ENCODE results near the gene ACR. TPM values are rescaled to one million over a fixed set of nuclear protein-coding genes. Genes with fewer than 3 reads are reported as not detected.
"Not testable (repeated sequence)": the region's sequence is repeated elsewhere in the genome, so short reads cannot be mapped to it uniquely, and the experiment has no call there.

ACR gene
- total RNA-seq, 2 experiments from 2014 or later: not detected

- POLR2A ChIA-PET; ATAC-seq; H3K27ac Mint-ChIP-seq; H3K36me3 Mint-ChIP-seq (ENCODE audit: low read depth); CTCF ChIA-PET; H3K4me3 Mint-ChIP-seq; DNase-seq; H3K9me3 Mint-ChIP-seq (ENCODE audit: insufficient read depth); H3K27me3 Mint-ChIP-seq (ENCODE audit: low read depth): not testable (repeated sequence)
- peaks cover 13% of the 10 kb centered on the region for H3K4me1 Mint-ChIP-seq (ENCODE audit: low read depth)
Observed at GRCh38 chr22:50755251-50755650, 17.2 kb downstream of the ACR start.

DNA sequence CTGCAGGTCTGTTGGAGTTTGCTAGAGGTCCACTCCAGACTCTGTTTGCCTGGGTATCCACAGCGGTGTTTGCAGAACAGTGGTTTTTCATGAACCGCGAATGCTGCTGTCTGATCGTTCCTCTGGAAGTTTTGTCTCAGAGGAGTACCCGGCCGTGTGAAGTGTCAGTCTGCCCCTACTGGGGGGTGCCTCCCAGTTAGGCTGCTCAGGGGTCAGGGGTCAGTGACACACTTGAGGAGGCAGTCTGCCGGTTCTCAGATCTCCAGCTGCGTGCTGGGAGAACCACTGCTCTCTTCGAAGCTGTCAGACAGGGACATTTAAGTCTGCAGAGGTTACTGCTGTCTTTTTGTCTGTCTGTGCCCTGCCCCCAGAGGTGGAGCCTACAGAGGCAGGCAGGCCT is 18.4 kb downstream of the ACR start:
- ATAC-seq; H3K27ac Mint-ChIP-seq; H3K36me3 Mint-ChIP-seq (ENCODE audit: low read depth); POLR2A ChIA-PET; H3K9me3 Mint-ChIP-seq (ENCODE audit: insufficient read depth); CTCF ChIA-PET; DNase-seq; H3K27me3 Mint-ChIP-seq (ENCODE audit: low read depth): not testable (repeated sequence)
- peak overlapping the region; percentile 91 for H3K4me3 Mint-ChIP-seq
- H3K4me1 Mint-ChIP-seq (ENCODE audit: low read depth): peaks cover 13% of the 10 kb centered on the region

DNA sequence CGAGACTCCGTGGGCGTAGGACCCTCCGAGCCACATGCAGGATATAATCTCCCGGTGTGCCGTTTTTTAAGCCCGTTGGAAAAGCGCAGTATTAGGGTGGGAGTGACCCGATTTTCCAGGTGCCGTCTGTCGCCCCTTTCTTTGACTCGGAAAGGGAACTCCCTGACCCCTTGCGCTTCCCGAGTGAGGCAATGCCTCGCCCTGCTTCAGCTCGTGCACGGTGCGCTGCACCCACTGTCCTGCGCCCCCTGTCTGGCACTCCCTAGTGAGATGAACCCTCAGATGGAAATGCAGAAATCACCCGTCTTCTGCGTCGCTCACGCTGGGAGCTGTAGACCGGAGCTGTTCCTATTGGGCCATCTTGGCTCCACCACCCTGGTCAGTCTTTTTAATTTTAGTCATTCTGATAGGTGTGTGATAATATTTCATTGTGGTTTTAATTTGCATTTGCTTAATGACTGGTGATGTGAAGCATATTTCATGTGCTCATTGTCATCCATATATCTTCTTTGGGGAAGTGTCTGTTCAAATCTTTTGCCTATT is 19.0 kb downstream of the ACR start:
- peaks cover 13% of the 10 kb centered on the region for H3K4me1 Mint-ChIP-seq (ENCODE audit: low read depth)
- peak overlapping the region; percentile 89 for H3K27ac Mint-ChIP-seq
- POLR2A ChIA-PET; H3K27me3 Mint-ChIP-seq (ENCODE audit: low read depth); H3K36me3 Mint-ChIP-seq (ENCODE audit: low read depth); H3K9me3 Mint-ChIP-seq (ENCODE audit: insufficient read depth): not testable (repeated sequence)
- ATAC-seq (peak; percentile 55), DNase-seq (peak; percentile 69)
- peak overlapping the region; percentile 91 for H3K4me3 Mint-ChIP-seq
- CTCF ChIA-PET: interaction anchor here (0.9 kb wide), 1 partner anchor 26 kb away, joined by 3 read pairs; no protein-coding TSS in a partner anchor

GRCh38 chr22:50759597-50760341 is 21.8 kb downstream of the ACR start:
- H3K4me3 Mint-ChIP-seq; H3K36me3 Mint-ChIP-seq (ENCODE audit: low read depth); H3K27me3 Mint-ChIP-seq (ENCODE audit: low read depth); H3K9me3 Mint-ChIP-seq (ENCODE audit: insufficient read depth); DNase-seq; POLR2A ChIA-PET; CTCF ChIA-PET; H3K27ac Mint-ChIP-seq; ATAC-seq: not testable (repeated sequence)
- peaks cover 13% of the 10 kb centered on the region for H3K4me1 Mint-ChIP-seq (ENCODE audit: low read depth)

GRCh38 chr22:50761829-50762228 is 23.8 kb downstream of the ACR start:
- CTCF ChIA-PET; H3K27ac Mint-ChIP-seq; H3K36me3 Mint-ChIP-seq (ENCODE audit: low read depth); POLR2A ChIA-PET; H3K4me3 Mint-ChIP-seq; DNase-seq; ATAC-seq; H3K27me3 Mint-ChIP-seq (ENCODE audit: low read depth); H3K9me3 Mint-ChIP-seq (ENCODE audit: insufficient read depth); H3K4me1 Mint-ChIP-seq (ENCODE audit: low read depth): not testable (repeated sequence)

DNA sequence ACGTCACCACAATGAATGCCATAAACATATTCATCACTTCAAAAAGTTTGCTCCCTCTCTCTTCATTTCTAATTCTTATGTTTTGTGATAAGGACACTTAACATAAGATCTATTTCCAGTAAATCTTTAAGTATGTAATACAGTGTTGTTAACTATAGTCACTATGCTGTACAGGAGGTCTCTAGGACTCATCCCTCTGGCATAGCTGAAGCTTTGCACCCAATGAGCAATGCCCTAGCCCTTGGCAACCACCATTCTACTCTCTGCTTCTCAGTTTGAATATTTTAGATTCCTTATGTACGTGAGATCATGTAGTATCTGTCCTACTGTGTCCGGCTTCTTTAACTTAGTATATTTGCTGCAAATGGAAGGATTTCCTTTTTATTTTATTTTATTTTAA is 26.3 kb downstream of the ACR start:
- ATAC-seq; H3K27ac Mint-ChIP-seq; H3K4me3 Mint-ChIP-seq; H3K36me3 Mint-ChIP-seq (ENCODE audit: low read depth); POLR2A ChIA-PET; H3K9me3 Mint-ChIP-seq (ENCODE audit: insufficient read depth); H3K4me1 Mint-ChIP-seq (ENCODE audit: low read depth); DNase-seq; H3K27me3 Mint-ChIP-seq (ENCODE audit: low read depth); CTCF ChIA-PET: not testable (repeated sequence)

DNA sequence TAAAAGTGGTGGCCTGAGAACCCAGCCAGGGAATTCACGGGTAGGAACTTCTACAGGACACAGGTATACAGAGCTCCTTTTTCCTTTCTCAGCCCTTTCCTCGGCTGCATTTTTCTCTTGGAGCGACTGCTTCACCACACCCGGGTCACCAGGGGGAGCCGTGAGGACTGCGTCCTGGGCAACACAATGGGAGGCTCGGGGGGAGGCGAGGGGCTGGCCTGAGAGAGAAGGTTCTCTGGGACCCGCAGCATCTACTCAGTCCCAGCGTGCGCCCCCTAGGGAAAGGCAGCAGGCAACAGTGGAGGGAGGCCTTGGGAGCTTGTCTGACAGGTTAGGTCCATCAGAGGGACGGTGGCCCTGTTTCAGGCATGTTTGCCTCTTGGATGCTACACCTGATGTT is 37.1 kb downstream of the ACR start:
- H3K27ac Mint-ChIP-seq; POLR2A ChIA-PET; H3K9me3 Mint-ChIP-seq (ENCODE audit: insufficient read depth): not testable (repeated sequence)

DNA sequence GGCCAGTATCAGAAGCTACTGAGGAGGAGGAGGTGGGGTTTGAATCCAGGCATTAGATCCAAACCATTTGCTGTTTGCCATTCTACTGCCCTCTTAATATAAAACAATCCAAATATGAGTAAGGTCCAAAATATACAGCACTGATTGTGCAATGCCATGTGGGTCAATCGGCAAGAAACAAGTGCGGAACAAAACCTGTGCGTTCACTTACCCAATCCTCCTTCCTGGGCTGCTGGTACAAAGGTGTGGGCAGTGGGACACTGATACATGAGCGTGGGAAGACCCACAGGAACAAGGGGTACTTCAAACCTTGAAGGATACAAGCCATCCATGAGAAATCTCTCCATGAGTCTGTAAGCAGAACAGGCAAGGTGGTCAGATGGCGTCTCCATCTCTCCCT is 39.6 kb downstream of the ACR start:
- H3K9me3 Mint-ChIP-seq (ENCODE audit: insufficient read depth); H3K4me1 Mint-ChIP-seq (ENCODE audit: low read depth); H3K4me3 Mint-ChIP-seq; DNase-seq; ATAC-seq; POLR2A ChIA-PET; H3K27me3 Mint-ChIP-seq (ENCODE audit: low read depth); CTCF ChIA-PET; H3K27ac Mint-ChIP-seq; H3K36me3 Mint-ChIP-seq (ENCODE audit: low read depth): not testable (repeated sequence)

More for the DNA sequence above, 37.1 kb downstream of the ACR start:
- not testable (repeated sequence) for ATAC-seq; H3K4me1 Mint-ChIP-seq (ENCODE audit: low read depth); DNase-seq; H3K4me3 Mint-ChIP-seq; H3K27me3 Mint-ChIP-seq (ENCODE audit: low read depth); H3K36me3 Mint-ChIP-seq (ENCODE audit: low read depth)
- CTCF ChIA-PET: interaction anchor here (1.2 kb wide), 1 partner anchor 265 kb away, joined by 3 read pairs; no protein-coding TSS in a partner anchor

DNA sequence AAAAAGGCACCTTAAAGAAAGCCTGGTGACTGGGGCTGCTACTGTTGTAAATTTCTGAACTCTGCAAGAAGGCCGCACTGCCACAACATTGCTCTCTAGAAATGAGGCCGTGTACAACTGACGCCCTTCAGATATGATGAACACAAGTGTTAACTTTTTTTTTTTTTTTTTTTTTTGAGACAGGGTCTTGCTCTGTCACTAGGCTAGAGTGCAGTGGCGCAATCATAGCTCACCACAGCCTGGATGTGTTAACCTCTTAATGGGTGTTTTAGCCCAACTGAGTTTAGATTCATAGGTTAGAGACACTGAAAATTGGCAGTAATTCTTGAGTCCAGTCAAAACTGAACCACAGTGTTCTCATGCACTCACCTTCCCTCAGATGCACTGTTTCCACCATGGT is 42.2 kb downstream of the ACR start:
- H3K27ac Mint-ChIP-seq; H3K4me1 Mint-ChIP-seq (ENCODE audit: low read depth); CTCF ChIA-PET; H3K4me3 Mint-ChIP-seq; DNase-seq; H3K9me3 Mint-ChIP-seq (ENCODE audit: insufficient read depth); H3K36me3 Mint-ChIP-seq (ENCODE audit: low read depth); H3K27me3 Mint-ChIP-seq (ENCODE audit: low read depth); POLR2A ChIA-PET; ATAC-seq: not testable (repeated sequence)

DNA sequence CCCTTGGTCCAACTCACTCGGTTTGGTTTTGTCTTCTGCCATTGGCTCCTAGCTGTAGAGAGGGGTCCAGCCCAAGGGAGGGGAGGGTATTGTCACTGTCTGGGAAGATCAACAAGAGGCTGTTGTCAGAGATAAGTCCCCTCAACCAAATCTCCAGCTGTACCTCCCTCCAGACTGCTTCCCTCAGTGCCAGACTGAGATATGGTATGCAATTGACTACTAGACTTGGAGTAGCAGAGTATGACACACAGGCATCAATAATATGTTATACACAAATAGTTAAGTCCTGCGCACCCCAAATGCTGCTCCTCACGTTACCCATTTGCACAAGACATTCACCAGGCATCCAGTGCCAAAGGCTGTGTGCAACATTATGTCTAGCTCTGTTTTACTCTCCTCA is 44.2 kb downstream of the ACR start:
- CTCF ChIA-PET; H3K27me3 Mint-ChIP-seq (ENCODE audit: low read depth); H3K27ac Mint-ChIP-seq; ATAC-seq; DNase-seq; H3K4me3 Mint-ChIP-seq; H3K9me3 Mint-ChIP-seq (ENCODE audit: insufficient read depth); H3K36me3 Mint-ChIP-seq (ENCODE audit: low read depth); POLR2A ChIA-PET; H3K4me1 Mint-ChIP-seq (ENCODE audit: low read depth): not testable (repeated sequence)

- POLR2A ChIA-PET; H3K27me3 Mint-ChIP-seq (ENCODE audit: low read depth); CTCF ChIA-PET; H3K36me3 Mint-ChIP-seq (ENCODE audit: low read depth); H3K4me1 Mint-ChIP-seq (ENCODE audit: low read depth); H3K9me3 Mint-ChIP-seq (ENCODE audit: insufficient read depth): not testable (repeated sequence)
- Mint-ChIP-seq H3K4me3 (peak within 1 kb of the TSS; percentile 83), H3K27ac (peak within 1 kb of the TSS; percentile 77)
- ATAC-seq (peak; percentile 97), DNase-seq (peak; percentile 91)
Observed at GRCh38 chr22:50783033-50783879, 45.3 kb downstream of the ACR start, which contains the start of gene RABL2B. Gene RABL2B, minus strand, starts transcription at chr22:50783636. Its CDS starts 1,342 bp downstream, at chr22:50782294.

DNA sequence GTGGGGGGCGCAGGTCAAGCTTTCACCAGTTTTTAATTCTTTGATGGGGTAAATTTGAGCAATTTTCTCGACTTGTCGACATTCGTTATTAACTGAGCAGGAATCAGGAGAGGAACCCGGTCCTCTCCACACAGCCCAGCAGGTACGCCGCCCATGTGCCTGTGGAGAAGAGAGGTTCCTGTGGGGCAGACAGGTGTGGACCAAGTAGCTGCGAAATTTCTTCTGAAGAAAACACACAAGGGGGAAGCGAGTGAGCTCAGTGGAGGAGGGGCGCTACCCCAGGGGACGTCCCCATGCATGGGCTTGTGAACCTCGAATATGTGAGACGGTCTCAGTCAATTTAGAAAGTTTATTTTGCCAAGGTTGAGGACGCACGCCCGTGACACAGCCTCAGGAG is 45.9 kb downstream of the ACR start:
- Mint-ChIP-seq H3K4me3 (peak overlapping the region; percentile 83), H3K27ac (peak overlapping the region; percentile 77)
- DNase-seq: peak; percentile 25
- CTCF ChIA-PET; H3K36me3 Mint-ChIP-seq (ENCODE audit: low read depth); POLR2A ChIA-PET; H3K9me3 Mint-ChIP-seq (ENCODE audit: insufficient read depth); H3K4me1 Mint-ChIP-seq (ENCODE audit: low read depth); H3K27me3 Mint-ChIP-seq (ENCODE audit: low read depth): not testable (repeated sequence)
- ATAC-seq: peak; percentile 31
